Common myeloid progenitor, CD34-positive (primary cell): ENCODE results near the gene TTLL3.

Experiments
- CTCF ChIA-PET: fragments of 350-600 bp; sonication (Branson Sonifier 250); formaldehyde crosslinking; loops from one replicate; lab custom pipeline; 2021; ENCODE audit warnings: antibody characterized with exemption; lab: Charles Lee
- POLR2A ChIA-PET: fragments of 350-600 bp; sonication (Branson Sonifier 250); formaldehyde crosslinking; loops from one replicate; lab custom pipeline; 2021; ENCODE audit warnings: antibody characterized with exemption; lab: Charles Lee
- DNase-seq, 3 donors: peaks; one replicate each; pipeline versions ENCODE4 v3.0.0 to v3.0.0-alpha.2; 2013
- H3K27ac ChIP-seq, 2 experiments: 1 replicate in 1 of 2; 2 replicates in 1 of 2; pipeline ENCODE4 v1.7.0; 2013; ENCODE audit warnings: inconsistent platforms in 2 of 2, low read length in 2 of 2, mild to moderate bottlenecking in 2 of 2, low read depth in 1 of 2, moderate library complexity in 1 of 2; ENCODE audit not compliant: severe bottlenecking in 2 of 2, insufficient read depth in 1 of 2, poor library complexity in 1 of 2
- H3K27me3 ChIP-seq, 5 experiments: replicated peaks in 2 of 5; 1 replicate in 3 of 5; 2 replicates in 2 of 5; pipeline versions ENCODE4 v1.6.1 to v1.7.0; 2013; ENCODE audit warnings: low read length in 4 of 5, mild to moderate bottlenecking in 2 of 5, moderate library complexity in 2 of 5, inconsistent platforms in 1 of 5; ENCODE audit not compliant: insufficient read depth in 5 of 5, control insufficient read depth in 4 of 5
- H3K36me3 ChIP-seq, 4 experiments: 1 replicate in 2 of 4; 2 replicates in 2 of 4; pipeline versions ENCODE4 v1.6.1 to v1.7.0; 2013; ENCODE audit warnings: low read length in 3 of 4, control low read depth in 1 of 4, mild to moderate bottlenecking in 1 of 4; ENCODE audit not compliant: control insufficient read depth in 4 of 4, insufficient read depth in 4 of 4
- H3K4me1 ChIP-seq, 4 experiments: 1 replicate in 3 of 4; 2 replicates in 1 of 4; pipeline versions ENCODE4 v1.6.1 to v1.7.1; 2013; ENCODE audit warnings: low read length in 3 of 4, mild to moderate bottlenecking in 3 of 4, control low read depth in 1 of 4, inconsistent platforms in 1 of 4, moderate library complexity in 1 of 4; ENCODE audit not compliant: control insufficient read depth in 4 of 4, insufficient read depth in 4 of 4; ENCODE audit errors: control extremely low read depth in 1 of 4
- H3K4me3 ChIP-seq, 7 experiments: 1 replicate in 4 of 7; 2 replicates in 3 of 7; pipeline versions ENCODE4 v1.5.1 to v1.7.0; 2013; ENCODE audit warnings: mild to moderate bottlenecking in 7 of 7, low read length in 6 of 7, moderate library complexity in 6 of 7, inconsistent platforms in 2 of 7, low read depth in 2 of 7, control low read depth in 1 of 7; ENCODE audit not compliant: insufficient read depth in 4 of 7, control insufficient read depth in 1 of 7; ENCODE audit errors: extremely low read depth in 1 of 7
- H3K9me3 ChIP-seq, 5 experiments: 1 replicate in 4 of 5; 2 replicates in 1 of 5; pipeline versions ENCODE4 v1.6.1 to v1.7.1; 2013; ENCODE audit warnings: low read length in 4 of 5, mild to moderate bottlenecking in 2 of 5, inconsistent platforms in 1 of 5, low read depth in 1 of 5, moderate library complexity in 1 of 5; ENCODE audit not compliant: control insufficient read depth in 4 of 5, insufficient read depth in 2 of 5; ENCODE audit errors: control extremely low read depth in 1 of 5
- WGBS: methylation state at CpG from one replicate; pipeline ENCODE4 v1.1.5; 2013; ENCODE audit not compliant: insufficient coverage; 5-methylcytosine and 5-hydroxymethylcytosine counted together

Gene TTLL3

DNA sequence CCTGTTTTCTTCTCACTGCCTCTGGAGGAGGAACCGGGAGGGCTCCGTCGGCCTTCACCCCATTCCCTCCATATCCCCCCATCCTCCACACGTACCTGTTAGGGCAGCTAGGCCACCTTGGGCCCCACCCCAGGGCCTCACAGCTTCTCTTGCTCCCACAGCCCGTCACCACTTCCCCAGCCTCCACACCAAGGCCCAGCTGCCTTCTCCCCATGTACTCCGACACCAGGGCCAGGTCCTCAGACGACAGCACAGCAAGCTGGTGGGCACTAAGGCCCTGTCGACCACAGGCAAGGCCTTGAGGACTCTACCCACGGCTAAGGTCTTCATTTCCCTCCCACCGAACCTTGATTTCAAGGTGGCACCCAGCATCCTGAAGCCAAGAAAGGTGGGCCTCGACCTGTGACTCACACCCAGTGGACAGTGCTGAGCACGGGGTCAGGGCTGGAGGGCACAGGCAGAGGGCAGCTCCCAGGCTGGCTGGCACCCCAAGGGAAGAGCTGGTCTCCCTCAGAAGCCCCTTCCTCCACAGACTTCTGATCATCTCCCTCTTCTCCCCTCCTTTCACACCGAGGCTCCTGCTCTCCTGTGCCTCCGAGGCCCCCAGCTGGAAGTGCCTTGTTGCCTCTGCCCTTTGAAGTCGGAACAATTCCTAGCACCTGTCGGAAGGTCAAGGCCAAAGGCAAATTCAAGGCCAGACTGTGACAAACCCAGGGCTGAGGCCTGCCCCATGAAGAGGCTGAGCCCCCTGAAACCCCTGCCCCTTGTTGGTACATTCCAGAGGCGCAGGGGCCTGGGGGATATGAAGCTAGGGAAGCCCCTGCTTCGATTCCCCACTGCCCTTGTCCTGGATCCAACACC is 24.7 kb downstream of the TTLL3 start:
- H3K27ac ChIP-seq: no peak overlapping the region
- 97% methylated on average over 16 of the region's 18 CpGs for WGBS
- no peaks in the 10 kb centered on the region for H3K27me3 ChIP-seq
- H3K4me1 ChIP-seq: peaks cover 6 to 20% (median 14%) of the 10 kb centered on the region in 4 experiments
- ChIA-PET CTCF (interaction anchor here (0.8 kb wide), 1 partner anchor 9 kb away, joined by 3 read pairs; the partner anchor contains the start of gene RPUSD3), POLR2A (no interaction called here)
- DNase-seq: no peak
- no peaks in the 10 kb centered on the region for H3K9me3 ChIP-seq
- peaks cover 9 to 59% (median 38%) of the 10 kb centered on the region in 4 experiments for H3K36me3 ChIP-seq
- no peak overlapping the region for H3K4me3 ChIP-seq

- peak in 2 of 3 donors; percentile 54 for DNase-seq
- no peaks in the 10 kb centered on the region for H3K27me3 ChIP-seq
- no peak overlapping the region for H3K27ac ChIP-seq
- POLR2A ChIA-PET: no interaction called here
- H3K4me1 ChIP-seq: peaks cover 6 to 29% (median 19%) of the 10 kb centered on the region in 4 experiments
- CTCF ChIA-PET: interaction anchor here (1.1 to 2.1 kb wide), 2 partner anchors 8 to 41 kb away, joined by 3 to 5 read pairs; no protein-coding TSS in a partner anchor
- peak overlapping the region in 1 of 7 experiments; percentile 23 for H3K4me3 ChIP-seq
- no peaks in the 10 kb centered on the region for H3K9me3 ChIP-seq
- WGBS: 61% methylated on average over 8 of the region's 12 CpGs
- peaks cover 12 to 70% (median 46%) of the 10 kb centered on the region in 4 experiments for H3K36me3 ChIP-seq
Observed at GRCh38 chr3:9837701-9838582, 27.9 kb downstream of the TTLL3 start.

GRCh38 chr3:9838856-9839255 is 28.8 kb downstream of the TTLL3 start:
- CTCF ChIA-PET: interaction anchor here (0.7 to 2.1 kb wide), 8 partner anchors 9 to 144 kb away, joined by 3 to 5 read pairs (median 3); no protein-coding TSS in a partner anchor
- H3K9me3 ChIP-seq: no peaks in the 10 kb centered on the region
- H3K36me3 ChIP-seq: peaks cover 12 to 64% (median 39%) of the 10 kb centered on the region in 4 experiments
- H3K27me3 ChIP-seq: no peaks in the 10 kb centered on the region
- no peak for DNase-seq
- no peak overlapping the region for H3K4me3 ChIP-seq
- WGBS: 85% methylated on average over 4 of the region's 4 CpGs
- POLR2A ChIA-PET: no interaction called here
- peaks cover 6 to 36% (median 24%) of the 10 kb centered on the region in 4 experiments for H3K4me1 ChIP-seq
- H3K27ac ChIP-seq: no peak overlapping the region

- ChIA-PET POLR2A (interaction anchor here (0.6 kb wide), 1 partner anchor 111 kb away, joined by 3 read pairs; the partner anchor contains the start of gene PRRT3), CTCF (interaction anchor here (0.6 to 1.3 kb wide), 6 partner anchors 9 to 142 kb away, joined by 3 read pairs; partner anchors contain the start of gene IL17RE)
- DNase-seq: peak in 2 of 3 donors; percentile 17 to 37
- WGBS: 76% methylated on average over 5 of the region's 8 CpGs
- Histone ChIP-seq H3K36me3 (peaks cover 6 to 44% (median 24%) of the 10 kb centered on the region in 4 experiments), H3K4me1 (peaks cover 10 to 48% (median 29%) of the 10 kb centered on the region in 4 experiments), H3K4me3 (no peak overlapping the region), H3K27me3 (no peaks in the 10 kb centered on the region), H3K27ac (no peak overlapping the region), H3K9me3 (no peaks in the 10 kb centered on the region)
Observed at GRCh38 chr3:9841015-9841414, 31.0 kb downstream of the TTLL3 start.

- ChIA-PET POLR2A (interaction anchor here (2.5 kb wide), 1 partner anchor 89 kb away, joined by 6 read pairs; the partner anchor contains the start of gene CRELD1), CTCF (interaction anchor here (0.8 to 1.2 kb wide), 4 partner anchors 9 to 87 kb away, joined by 3 read pairs; no protein-coding TSS in a partner anchor)
- Histone ChIP-seq H3K27ac (peak within 1 kb of the TSS in 1 of 2 experiments; percentile 73), H3K27me3 (no peaks in the 10 kb centered on the region), H3K4me3 (peak within 1 kb of the TSS; percentile 79 to 96 (median 86)), H3K36me3 (peaks cover 6 to 32% (median 20%) of the 10 kb centered on the region in 4 experiments), H3K9me3 (no peaks in the 10 kb centered on the region), H3K4me1 (peaks cover 4 to 35% (median 20%) of the 10 kb centered on the region in 4 experiments)
- peak; percentile 92 to 95 (median 93) for DNase-seq
- 0% methylated on average over 36 of the region's 42 CpGs for WGBS
Observed at GRCh38 chr3:9843715-9844438, 33.8 kb downstream of the TTLL3 start, which contains the start of gene RPUSD3. Gene RPUSD3, minus strand, starts transcription at chr3:9844008. Its CDS starts 18 bp downstream, at chr3:9843990.

DNA sequence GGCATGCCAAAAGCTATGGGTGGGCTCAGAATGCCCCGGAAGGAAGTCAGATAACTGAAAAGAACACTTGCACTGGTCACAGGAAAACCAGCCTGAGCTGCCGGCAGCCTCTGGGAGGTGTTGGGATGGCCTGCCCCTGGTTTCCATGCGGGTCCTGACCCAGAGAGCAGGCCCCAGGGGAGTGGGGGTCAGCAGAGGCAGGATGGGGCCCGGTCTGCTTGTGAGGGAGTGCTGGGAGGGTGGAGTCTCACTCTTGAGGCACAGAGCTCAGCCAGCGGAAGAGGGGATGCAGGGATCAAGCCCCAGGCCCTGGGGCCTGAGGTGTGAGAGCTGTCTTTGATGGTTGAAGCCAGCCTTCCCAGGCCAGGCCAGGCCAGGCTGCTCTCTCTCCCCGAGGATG is 36.2 kb downstream of the TTLL3 start:
- CTCF ChIA-PET: interaction anchor here (0.7 to 1.8 kb wide), 7 partner anchors 9 to 85 kb away, joined by 3 to 8 read pairs (median 4); no protein-coding TSS in a partner anchor

More for the DNA sequence above, 36.2 kb downstream of the TTLL3 start:
- no peak overlapping the region for H3K27ac ChIP-seq
- no peak for DNase-seq
- no peak overlapping the region for H3K4me3 ChIP-seq
- POLR2A ChIA-PET: no interaction called here
- H3K4me1 ChIP-seq: peaks cover 4 to 30% (median 18%) of the 10 kb centered on the region in 4 experiments
- no peaks in the 10 kb centered on the region for H3K27me3 ChIP-seq
- WGBS: 77% methylated on average over 5 of the region's 6 CpGs
- H3K9me3 ChIP-seq: no peaks in the 10 kb centered on the region
- H3K36me3 ChIP-seq: peaks cover 3 to 12% (median 6%) of the 10 kb centered on the region in 4 experiments
